Lung microvascular endothelial cell (primary cell): ENCODE data around the gene ADGRD1. TPM values are rescaled to one million over a fixed set of nuclear protein-coding genes. Genes with fewer than 3 reads are reported as not detected.
A peak's percentile ranks its signal among the peaks of the same experiment; 100 is the strongest.
"Not testable (repeated sequence)": the region's sequence is repeated elsewhere in the genome, so short reads cannot be mapped to it uniquely, and the experiment has no call there.

Source experiments
- DNase-seq, 2 donors: peaks; one replicate each; pipeline versions ENCODE4 v3.0.0 to v3.0.0-alpha.2; 2010; ENCODE audit warnings: low read depth in 2 of 2
- total RNA-seq: library from RNA; depleted of rRNA; stranded (reverse); fragments of >200 nt; gene quantifications from 2 replicates; pipeline ENCODE4 v1.2.1, GENCODE V29; 2014

Gene ADGRD1
- total RNA-seq, 1 donor from 2014 or later: 0.20 TPM

DNA sequence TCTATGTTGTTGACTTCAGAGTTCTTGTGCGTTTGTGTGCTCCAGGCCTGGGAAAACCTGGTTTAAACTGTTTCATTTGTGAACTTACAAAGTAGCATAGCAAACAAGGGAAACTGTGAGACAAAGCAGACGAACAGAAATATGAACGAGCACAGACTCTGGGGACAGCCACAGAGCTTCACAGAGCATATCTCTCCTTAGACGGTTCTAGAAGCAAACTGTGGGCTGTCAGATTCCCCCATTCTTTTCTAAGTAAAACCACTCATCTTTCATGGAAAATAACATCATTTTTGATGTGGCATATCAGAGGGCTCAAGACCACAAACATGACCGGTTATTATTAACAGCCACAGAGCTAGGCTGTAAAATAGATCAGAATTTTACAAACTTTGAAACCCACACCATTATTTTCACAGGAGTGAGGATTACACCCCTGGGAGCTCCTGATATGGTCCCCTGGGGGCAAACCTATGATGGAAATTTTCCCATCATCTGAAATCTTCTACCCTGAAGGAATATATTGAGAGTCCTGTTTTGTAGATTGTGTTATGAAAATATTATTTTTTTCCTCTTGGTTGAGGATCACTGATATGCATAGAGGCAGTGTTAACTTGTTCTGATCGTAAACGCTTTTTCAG lies 102.0 kb downstream of the ADGRD1 start:
- no peak for DNase-seq

GRCh38 chr12:131056626-131057025 lies 102.9 kb downstream of the ADGRD1 start:
- DNase-seq: no peak

GRCh38 chr12:131057211-131057721 lies 103.6 kb downstream of the ADGRD1 start:
- DNase-seq: no peak

GRCh38 chr12:131057722-131058515 lies 104.2 kb downstream of the ADGRD1 start:
- no peak for DNase-seq

DNA sequence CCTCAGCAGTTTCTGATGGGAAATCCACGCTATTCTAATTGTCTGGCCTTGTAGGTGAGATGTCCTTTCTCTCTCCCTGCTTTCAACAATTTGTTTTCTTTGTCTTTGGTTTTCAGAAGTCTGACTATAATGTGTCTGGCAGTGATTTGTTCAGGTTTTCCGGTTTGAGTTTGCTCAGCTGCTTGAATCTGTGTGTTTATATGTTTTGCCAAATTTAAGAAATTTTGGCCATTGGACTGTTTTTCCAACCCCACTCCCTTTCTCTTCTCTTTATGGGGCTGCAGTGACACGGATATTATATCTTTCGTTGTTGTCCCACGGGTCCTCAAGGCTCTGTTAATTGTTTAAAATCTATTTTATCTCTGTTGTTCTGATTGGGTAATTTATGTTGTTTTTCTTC lies 105.0 kb downstream of the ADGRD1 start:
- peak in 1 of 2 donors; percentile 64 for DNase-seq

DNA sequence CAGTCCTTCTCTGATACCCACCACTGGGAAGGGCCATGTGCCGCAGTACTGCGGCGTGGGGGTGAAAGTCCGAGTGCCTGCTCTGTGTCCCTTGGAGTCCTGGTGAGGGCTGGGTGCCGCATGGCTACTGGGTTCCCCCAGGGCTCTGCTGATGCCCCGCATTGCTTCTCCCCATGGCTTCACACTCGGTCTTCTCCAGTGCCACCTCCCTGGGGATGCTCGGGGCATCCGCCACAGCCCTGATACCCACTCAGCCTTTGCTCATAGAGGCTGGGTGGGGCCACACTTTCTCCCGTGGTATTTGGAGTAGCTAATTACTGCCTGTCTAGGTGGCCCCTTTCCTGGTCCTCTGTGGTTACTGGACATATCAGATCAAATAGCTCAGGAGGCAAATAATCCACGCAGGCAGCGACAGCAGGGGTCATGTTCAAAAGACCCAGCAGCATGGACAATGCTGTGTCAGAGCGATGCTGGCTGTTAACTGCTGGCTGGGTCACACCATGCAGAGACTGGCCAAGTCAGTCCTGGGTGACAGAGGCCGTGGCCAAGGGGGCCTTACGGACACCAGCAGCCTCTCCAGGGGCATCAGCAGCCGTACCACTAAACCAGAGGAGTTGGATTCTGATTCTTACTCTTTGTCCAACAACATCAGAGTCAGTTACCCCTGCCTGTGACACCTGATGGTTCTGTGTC lies 106.5 kb downstream of the ADGRD1 start:
- DNase-seq: no peak

GRCh38 chr12:131061041-131061806 lies 107.5 kb downstream of the ADGRD1 start:
- no peak for DNase-seq

DNA sequence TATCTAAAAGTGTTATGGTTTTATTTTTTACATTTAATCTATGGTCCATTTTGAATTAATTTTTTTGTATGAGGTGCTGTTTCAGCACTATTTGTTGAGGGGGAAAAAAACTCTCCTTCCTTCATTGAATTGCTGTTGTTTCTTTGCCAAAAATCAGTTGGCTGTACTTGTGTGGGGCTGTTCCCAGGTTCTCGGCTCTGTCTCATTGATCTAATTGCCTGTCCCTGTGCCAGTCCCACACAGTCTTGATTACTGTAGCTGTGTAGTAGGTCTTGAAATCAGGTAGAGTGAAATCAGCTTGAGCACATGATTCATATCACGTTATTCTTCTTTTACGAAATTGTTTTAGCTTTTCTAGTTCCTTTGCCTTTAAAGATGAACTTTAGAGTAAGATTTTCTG lies 109.7 kb downstream of the ADGRD1 start:
- DNase-seq: no peak

- no peak for DNase-seq
These were observed 110.3 kb downstream of the ADGRD1 start for GRCh38 chr12:131063960-131064359.

DNA sequence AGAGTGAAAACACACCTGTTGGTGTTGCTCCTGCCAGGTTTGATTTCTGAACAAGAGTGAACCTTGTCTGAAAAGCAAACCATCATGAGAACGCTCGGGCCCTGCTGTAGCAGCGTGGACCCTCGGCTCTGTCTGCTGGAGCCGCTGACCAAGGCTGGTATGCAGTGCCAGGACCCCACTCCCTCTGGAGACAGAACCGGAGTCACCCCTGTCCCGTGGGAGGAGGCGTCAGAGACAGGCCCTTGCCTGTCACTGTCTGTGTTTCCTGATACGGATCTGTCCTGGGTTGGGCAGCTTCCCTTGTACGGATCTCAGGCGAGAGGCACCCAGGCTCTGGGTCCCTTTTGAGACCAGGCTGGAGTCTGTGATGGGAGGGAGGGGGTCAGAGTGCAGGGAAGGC lies 111.6 kb downstream of the ADGRD1 start:
- no peak for DNase-seq

DNA sequence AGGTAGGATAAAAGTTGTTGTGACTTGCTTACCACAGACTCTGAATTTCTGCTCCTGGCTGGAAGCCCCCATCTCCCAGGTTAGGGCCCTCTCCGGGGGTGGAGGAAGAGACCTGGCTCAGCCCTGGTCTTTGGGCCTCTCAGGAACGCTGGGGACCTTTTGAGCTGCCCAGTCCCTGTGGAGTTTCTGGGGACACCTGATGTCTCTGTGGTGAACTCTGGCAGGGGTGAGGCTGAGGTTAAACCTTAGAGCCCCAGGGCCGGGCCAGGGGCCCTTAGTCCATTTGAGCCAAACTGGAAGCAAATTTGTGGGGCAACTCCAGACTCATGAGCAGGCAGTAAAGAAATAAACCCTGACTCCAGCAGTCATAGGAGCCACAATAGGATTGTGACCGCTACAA lies 112.1 kb downstream of the ADGRD1 start:
- DNase-seq: no peak

GRCh38 chr12:131066207-131066885 lies 112.6 kb downstream of the ADGRD1 start:
- DNase-seq: no peak

DNA sequence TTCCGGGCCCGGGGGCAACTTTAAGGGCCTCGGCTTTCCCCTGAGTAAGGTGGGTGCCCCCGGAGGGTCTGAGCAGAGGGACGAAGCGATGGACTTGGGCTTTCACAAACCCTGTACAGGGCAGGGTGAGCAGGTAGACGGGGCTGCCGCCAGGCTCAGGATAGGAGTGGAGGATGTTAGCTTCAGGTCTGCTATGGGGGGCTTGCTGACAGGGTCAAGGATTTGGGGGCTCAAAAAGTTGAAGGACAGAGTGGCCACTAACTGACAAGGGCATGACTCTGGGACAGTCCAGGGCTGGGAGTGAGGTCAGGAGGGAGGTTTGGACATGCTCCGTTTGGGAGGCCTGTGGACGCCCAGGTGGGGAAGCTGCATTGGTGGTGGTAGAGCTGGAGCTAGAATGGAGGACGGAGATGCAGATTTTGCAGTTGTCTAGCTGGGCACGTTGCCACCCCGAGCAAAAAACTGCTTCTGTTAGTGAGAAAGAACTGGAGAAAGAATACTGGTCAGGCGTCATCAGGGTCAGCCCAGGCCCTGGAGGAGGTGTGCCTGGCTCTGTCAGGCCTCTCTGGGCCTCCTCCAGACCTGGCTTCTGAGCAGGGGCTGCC lies 113.3 kb downstream of the ADGRD1 start:
- no peak for DNase-seq

DNA sequence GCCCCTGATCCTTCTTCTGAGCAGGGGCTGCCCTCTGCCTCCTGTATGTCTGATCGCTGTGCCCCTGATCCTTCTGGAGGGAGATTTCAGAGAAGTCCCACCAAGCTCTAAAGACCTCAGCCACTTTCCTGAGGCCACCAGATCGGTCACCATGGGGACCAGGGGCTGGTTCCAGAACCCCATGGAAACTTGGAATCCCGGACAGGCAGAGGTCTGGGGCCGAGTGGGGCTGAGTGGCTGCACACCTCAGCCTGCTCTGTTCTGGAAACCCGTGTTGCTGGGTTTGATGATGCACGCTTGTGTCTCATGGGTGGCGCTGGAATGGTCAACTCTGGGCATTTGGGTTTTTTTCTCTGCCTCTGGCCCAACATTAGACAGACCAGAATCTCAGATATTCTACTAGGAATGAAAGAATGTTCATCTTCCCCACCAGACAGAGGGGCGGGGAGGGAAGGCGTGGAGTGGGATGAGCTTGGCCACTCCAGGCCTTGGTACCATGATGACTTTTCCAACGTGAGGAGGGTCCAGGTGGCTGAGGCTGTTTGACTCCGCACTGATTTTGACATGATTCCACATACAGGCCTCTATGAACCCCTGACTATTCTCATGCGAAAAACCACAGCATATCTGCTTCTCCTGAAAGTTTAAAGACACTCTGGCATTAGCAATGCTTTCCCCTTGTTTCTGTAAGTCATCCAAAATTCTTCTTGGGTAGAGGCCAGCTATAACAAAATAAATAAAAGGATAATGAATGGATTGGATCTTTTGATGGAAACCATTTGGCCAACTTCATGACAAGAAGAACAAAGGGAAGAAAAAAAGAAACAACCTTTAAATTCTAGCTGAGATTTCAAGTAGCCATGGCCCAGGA lies 114.5 kb downstream of the ADGRD1 start:
- no peak for DNase-seq

DNA sequence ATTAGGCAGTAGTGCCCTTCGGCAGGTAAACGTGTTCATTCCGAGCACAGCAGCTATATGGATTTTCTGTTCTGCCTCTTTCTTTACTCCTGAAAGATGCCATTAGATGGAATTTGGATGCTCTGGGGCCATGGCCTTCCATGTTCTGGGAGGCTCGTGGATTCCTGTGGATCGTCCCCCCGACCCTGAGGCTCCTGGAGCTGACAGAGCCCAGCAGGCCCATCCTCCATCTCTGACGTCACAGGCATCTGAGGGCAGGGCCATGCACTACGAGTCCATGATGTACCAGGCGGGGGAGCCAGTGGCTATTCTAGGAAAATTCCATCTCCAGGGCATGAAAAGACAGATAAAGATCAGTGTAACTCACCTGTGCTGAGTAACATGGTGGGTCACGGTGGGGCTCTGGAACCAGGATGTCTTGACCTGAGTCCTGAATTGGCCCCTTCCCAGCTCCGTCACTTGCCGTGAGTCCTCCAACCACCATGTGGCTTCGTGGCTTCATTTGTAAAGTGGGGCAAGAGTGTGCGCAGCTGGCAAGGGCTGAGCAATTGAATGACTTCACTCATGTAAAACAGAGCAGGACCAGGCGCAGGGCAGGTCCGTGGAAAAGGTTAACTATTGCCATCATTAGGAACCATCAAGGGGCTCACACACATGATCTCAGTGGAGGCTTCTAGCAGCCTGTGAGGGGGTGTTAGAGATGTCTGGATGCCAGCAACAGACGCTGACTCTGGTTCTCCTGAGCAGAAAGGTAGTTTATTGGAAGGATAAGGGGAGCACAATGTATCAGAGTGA lies 115.4 kb downstream of the ADGRD1 start:
- not testable (repeated sequence) for DNase-seq

DNA sequence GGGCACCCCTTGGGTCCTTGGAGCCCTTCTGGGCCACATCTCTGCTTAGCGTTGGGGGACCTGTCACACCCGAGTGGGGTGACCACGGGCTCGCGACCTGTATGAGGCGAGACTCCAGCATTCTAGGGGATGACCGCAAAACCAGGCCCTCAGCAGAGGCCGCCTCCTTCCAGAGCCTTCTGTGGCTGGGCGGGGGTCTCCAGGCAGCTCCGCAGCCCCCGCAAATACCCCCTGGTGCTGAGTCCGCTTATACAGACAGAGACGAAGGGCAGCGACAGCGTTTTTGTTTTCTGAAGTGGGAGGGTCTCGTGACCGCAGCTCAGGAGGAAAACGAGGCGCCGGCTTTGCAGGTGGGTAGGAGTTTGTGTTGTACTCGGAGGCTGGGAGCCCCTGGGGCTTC lies 116.4 kb downstream of the ADGRD1 start:
- DNase-seq: not testable (repeated sequence)

DNA sequence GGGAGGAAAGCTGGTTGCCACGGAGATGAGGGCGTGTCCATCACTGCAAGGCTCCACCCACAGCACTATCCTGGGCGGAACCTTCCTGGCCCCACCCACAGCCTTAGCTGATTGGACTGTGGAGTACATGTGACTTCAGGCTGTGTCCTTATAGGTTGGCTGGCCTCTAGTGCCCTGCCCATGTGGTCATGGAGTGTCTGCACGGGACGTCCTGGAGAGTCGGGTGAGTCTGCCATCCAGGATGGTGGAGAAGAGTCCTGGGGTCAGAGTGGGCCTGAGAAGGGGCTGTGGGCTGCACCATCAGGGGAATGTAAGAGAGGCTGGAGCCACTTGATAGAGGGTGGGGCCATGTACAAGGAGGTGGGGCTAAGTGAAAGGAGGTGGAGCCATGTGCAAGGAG lies 117.0 kb downstream of the ADGRD1 start:
- not testable (repeated sequence) for DNase-seq

GRCh38 chr12:131071234-131071820 lies 117.6 kb downstream of the ADGRD1 start:
- not testable (repeated sequence) for DNase-seq
